Measurements from ENCODE around the gene PBX3.

DNA sequence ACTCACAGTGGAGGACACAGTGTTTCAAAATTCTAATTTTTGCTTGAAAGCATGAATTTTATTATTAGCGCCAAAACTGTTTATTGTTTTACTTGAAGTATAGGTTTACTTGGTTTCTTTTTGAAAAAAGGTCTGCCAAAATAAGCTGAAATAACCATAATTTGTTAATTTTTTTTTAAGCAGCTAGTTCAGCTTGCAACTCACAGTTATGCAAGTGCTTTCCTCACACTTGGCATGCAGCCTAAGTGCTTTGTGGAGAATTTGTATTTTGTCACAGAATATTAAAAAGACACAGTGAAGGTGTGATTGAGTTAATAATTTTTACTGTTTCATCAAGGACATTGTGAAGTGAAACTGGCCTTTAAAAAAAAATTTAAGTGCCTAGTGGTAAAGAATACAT is 21.6 kb downstream of the PBX3 start:
- TF ChIP-seq, protein P1, sequence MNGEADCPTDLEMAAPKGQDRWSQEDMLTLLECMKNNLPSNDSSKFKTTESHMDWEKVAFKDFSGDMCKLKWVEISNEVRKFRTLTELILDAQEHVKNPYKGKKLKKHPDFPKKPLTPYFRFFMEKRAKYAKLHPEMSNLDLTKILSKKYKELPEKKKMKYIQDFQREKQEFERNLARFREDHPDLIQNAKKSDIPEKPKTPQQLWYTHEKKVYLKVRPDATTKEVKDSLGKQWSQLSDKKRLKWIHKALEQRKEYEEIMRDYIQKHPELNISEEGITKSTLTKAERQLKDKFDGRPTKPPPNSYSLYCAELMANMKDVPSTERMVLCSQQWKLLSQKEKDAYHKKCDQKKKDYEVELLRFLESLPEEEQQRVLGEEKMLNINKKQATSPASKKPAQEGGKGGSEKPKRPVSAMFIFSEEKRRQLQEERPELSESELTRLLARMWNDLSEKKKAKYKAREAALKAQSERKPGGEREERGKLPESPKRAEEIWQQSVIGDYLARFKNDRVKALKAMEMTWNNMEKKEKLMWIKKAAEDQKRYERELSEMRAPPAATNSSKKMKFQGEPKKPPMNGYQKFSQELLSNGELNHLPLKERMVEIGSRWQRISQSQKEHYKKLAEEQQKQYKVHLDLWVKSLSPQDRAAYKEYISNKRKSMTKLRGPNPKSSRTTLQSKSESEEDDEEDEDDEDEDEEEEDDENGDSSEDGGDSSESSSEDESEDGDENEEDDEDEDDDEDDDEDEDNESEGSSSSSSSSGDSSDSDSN (IDR thresholded peaks at IDR 0.05; ENCODE audit: borderline replicate concordance in 1 of 2, low read depth in 2 of 2, low read length in 2 of 2), result no peak
- TF ChIP-seq RHOXF2B (CRISPR knock-in tag; conservative IDR thresholded peaks at IDR 0.05), result no peak
- TF ChIP-seq, protein P2, sequence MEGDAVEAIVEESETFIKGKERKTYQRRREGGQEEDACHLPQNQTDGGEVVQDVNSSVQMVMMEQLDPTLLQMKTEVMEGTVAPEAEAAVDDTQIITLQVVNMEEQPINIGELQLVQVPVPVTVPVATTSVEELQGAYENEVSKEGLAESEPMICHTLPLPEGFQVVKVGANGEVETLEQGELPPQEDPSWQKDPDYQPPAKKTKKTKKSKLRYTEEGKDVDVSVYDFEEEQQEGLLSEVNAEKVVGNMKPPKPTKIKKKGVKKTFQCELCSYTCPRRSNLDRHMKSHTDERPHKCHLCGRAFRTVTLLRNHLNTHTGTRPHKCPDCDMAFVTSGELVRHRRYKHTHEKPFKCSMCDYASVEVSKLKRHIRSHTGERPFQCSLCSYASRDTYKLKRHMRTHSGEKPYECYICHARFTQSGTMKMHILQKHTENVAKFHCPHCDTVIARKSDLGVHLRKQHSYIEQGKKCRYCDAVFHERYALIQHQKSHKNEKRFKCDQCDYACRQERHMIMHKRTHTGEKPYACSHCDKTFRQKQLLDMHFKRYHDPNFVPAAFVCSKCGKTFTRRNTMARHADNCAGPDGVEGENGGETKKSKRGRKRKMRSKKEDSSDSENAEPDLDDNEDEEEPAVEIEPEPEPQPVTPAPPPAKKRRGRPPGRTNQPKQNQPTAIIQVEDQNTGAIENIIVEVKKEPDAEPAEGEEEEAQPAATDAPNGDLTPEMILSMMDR (IDR thresholded peaks at IDR 0.05 in 2 of 3, conservative IDR thresholded peaks at IDR 0.05 in 1 of 3; ENCODE audit: insufficient read depth in 2 of 3, low read depth in 1 of 3, low read length in 3 of 3), result no peak
- TF ChIP-seq NBN (IDR thresholded peaks at IDR 0.05; ENCODE audit: low read depth), result no peak
- TF ChIP-seq BRD4 (IDR thresholded peaks at IDR 0.05), result no peak
